Endometrium (tissue), 2 donors: ENCODE results near the gene SLC8A1.

ENCODE experiments used
- FAIRE-seq: peaks from 2 replicates; lab custom pipeline; 2012; peaks lifted over from hg19 to GRCh38; lab: Jason Lieb, UNC
- donor health status: control.
- donor health status: control.

Gene SLC8A1

DNA sequence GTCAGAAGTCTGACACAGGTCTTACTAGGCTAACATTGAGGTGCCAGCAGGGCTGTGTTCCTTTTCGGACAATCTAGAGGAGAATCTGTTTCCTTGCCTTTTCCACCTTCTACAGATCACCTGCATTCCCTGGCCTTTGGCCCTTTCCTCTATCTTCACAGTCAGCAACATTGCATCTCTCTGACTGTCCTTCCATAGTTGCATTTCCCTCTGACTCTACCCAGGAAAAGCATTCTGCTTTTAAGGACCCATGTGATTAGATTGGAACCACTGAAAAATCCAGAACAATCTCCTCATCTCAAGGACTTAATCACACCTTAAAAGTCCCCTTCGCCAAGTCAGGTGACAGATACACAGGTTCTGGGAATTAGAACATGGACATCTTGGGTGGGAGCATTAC is 181.5 kb downstream of the SLC8A1 start:
- FAIRE-seq: no peak

DNA sequence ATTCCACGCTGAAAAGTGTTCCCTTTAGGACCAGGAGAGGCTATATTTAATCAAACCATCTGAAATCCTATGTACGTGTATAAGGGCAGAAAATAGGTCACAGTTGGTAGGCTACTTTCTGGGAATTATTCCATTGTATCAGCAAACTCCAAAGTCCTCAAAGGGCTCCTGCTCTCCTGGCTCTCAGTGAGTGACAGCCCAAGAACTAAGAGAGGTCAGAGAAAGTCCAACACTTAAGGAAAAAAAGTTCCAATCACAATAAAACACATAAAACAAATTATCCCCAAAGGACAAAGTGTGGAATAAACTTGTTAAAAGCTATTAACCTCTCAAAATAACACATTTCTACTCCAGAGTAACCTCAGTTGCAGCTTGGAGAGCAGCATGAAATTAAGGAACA is 183.3 kb downstream of the SLC8A1 start:
- FAIRE-seq: no peak

DNA sequence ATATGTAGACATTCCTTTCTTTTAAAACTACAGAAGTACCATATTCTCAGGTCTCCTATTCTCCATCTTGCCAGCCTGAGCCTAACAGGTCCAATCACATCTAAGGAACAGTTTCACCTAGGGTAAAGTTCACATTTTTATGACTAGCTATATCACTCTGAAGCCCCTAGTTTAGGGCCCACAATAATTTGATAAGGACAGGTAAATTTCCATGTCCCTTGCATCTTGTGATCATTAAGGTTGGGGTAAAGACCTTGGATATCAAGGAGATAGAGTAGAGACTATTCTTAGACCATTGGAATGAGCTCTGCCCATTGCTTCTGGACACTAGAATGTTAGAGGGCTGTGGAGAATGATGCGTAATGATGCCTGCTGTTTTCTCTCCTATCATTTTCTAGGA is 185.7 kb downstream of the SLC8A1 start:
- FAIRE-seq: no peak

DNA sequence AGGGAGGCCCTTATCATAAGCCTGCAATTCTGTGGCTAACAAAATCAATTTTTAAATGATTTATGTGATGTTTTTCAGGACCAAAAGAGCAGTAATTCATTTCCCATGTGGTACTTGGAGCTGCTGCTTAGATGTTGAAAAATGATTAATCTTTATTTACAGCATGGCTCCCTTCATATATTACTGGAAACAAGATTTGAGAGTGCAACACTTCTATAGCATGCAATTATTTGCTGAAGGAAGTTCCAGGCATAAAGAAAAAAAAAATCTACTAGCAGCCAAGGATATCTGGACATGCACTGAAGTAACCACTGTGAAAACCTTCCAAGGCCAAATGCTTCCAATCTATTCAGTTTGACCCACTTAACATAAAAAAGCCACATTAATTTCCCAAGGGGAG is 186.3 kb downstream of the SLC8A1 start:
- no peak for FAIRE-seq

DNA sequence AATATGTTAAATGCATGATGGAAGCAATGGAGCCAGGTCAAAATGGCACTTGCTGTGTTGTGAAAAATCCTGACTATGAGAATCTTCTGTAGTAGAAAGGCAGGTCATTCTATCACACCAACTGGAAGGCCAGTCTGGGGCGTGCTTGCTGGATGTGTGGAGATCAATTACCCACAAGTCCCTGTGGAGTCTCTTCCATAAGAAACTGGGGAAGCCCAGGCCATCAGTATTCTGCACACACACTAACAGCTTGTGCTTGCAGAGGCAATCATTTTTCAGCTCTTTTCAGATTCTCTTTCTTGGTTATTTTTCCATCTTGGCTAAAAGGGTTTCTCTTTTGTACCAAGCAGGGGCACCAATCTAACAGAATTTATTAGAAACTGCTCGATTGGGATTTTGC is 190.8 kb downstream of the SLC8A1 start:
- FAIRE-seq: no peak

DNA sequence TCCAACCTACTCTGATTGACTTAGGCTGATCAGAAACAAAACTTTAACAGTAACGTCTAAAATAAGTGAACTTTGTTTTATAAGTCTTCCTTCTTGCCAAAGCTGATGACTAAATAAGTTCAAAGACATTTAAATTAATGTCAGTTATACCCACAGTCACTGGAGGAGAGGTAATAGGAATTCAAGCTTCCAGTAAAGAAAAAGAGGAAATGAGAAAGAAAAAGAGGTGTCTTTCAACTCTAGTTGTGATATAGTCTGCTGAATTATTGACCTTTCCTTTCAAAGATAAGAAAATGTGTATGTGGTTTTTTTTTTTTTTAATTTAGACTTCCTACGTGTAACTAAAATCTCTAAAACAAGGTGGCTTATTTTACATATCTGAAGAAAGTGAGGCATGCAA is 191.5 kb downstream of the SLC8A1 start:
- FAIRE-seq: no peak

DNA sequence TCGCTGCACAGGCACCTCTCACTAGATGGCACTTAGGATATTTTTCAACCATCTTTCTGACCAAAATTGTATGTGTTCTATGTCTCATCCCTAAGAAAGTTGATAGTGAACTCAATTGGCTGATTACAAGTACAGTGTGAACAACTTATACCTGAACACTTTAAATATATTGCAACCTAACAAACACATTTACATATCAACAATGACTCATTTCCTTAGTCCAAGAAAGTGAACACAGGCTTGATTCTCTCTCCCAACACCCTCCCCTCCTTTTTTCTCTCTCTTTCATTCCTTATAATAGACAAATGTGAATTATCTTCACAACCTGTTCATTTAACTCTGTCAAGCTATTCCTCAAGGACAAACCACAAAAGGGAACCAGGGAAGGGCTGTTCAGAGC is 192.0 kb downstream of the SLC8A1 start:
- no peak for FAIRE-seq

DNA sequence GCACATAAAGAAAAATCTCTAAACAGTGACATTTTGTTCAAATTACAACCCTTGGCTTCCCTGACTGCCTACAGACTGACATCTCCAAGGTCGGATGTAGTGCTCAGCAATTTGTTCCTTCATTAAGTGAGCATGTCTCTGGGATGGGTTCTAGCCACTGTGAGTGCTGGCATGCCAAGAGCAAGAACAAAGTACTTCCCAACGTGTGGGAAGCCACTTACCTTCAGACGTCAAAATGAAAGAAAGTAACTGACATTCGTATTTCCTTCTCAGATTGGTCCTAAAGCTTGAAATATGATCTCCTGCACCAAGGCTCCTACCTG is 193.8 kb downstream of the SLC8A1 start:
- FAIRE-seq: no peak

DNA sequence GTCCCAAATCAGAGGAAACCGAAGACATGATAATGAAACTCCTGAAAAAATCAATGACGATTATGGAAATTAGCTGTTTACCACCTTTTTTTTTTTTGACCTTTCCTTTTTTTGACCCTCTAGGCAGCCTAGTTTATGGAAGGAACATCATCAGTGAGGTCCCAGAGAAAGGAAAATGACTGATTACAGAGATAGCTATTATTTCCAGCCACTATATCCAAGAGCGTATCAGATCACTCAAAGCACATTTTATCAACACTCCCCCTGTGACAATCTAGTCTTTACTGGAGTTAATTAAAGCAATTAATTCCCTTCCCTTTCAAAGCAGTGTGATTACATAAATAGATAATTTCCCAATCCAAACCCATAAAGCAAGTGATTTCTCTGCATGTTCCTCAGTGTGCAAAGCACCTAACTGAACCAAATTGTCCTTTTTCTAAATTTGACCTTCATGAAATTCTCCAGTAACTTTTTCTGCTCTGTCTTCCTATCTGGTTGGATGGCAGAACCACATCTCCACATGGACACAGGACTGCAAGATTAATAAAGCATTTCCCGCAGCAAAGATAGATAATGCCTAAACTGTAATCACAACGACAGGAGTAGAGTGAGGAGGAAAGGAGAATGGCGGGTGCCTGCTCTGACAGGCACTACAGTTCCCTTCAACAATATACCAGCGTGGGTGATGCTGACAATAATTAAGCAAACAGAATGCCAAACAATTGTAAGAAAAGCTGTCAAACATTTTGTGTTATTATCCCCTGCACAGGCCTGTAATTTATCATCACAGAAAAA is 194.4 kb downstream of the SLC8A1 start:
- no peak for FAIRE-seq

DNA sequence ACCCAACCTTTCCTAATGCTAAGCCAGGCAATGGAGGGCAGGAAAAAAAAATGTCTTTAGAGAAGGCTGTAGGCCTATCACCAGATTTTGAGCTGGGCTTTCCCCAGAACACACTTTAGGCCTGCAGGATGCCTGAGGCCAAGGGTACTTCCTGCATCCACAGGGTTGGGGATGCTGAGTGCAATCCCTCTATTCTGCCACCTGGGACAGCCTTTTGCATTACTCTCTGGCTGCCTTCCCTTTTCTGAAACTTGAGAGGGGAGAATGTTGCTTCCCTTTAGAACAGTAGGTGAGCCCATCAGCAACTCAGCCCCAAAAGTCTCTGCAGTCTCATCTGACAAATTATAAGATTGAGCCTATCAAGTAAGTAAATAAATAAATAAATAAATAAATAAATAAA is 195.2 kb downstream of the SLC8A1 start:
- FAIRE-seq: no peak

DNA sequence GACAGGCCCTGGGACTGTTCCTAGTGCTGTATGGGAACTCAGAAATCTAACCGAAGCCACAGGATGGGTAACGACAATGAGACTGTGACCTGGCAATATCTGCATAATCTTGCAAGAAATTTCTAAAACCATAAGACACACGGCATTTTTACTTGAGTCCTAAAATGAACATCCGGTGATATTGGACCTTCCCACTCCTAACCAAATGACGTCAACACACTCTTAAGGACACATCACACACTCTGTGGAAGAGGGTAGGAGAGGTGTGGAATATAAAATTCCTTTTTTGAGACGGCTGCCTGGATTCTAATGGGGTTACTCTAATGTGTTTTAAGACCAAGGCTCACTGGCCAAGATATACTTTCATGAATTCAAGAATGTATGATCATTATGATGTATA is 195.9 kb downstream of the SLC8A1 start:
- FAIRE-seq: no peak

DNA sequence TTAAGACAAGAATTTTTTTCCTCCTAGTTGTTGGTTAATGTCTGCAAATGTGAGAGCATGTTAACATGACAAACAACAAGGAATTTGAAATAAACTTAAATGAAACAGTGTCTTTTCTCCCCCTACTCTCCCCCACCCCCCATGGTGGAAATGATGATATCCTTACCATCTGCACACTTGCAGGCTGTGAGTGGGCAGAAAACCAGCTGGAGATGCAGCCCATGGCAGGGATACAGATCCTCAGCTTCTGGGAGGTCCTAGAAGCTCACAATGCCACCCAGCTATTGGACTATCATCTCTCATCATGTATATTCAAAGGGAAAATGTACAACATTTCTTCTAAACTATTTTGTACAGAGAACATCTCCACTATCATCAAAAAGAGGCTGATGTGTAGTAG is 196.8 kb downstream of the SLC8A1 start:
- FAIRE-seq: no peak

DNA sequence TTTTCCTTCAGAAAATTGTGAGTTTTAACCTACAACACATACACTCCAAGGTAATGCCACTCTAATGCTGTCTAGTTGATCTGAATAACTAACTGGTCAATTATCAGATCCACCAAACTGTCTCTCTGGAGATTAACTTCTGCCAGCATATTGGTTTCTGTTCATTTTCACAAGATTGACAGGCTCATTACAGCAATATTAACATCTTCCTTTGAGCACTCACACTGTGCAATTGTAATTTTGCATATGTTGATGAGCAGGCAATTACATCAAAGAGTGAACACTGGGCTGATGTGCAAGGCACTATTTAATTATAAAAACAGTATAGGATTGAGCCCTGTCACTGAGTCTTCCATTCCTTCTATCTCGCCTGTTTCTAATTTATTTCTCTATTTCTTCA is 197.3 kb downstream of the SLC8A1 start:
- FAIRE-seq: no peak

DNA sequence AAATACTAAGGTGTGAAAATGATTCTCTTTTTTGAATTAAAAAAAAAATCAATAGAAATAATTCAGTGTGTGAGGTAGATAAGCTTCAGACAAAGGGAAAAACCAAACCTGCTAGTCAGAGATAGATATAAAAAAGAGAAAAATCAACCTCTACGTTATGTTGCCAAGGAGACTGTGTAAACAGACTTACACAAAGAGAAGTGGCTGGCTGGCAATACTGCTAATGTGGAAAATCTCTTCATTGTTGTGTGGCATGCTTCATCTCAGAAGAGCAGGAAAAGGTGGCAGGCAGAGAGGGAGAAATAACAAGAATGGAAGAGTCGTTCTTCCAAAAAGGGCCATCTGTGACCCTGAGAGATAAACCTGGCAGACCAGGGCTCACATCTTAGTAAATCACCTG is 200.8 kb downstream of the SLC8A1 start:
- FAIRE-seq: no peak

DNA sequence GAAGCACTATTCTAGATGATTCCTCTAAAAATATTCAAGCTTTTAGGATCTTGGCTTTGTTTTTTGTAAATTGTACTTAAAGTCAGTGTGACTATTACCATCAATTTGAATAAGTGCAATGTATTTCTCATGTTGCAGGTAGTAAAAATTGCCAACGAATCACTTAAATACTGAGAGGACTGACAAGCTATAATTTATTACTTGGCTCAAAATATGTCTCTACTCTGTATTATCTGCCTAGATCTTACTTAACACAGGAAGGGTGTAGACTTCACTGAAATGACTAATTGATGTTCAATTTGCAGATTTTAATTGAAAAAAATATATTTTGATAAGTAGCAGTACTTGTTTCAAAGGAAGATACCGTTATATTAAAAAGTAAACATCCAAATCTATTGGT is 202.3 kb downstream of the SLC8A1 start:
- no peak for FAIRE-seq

DNA sequence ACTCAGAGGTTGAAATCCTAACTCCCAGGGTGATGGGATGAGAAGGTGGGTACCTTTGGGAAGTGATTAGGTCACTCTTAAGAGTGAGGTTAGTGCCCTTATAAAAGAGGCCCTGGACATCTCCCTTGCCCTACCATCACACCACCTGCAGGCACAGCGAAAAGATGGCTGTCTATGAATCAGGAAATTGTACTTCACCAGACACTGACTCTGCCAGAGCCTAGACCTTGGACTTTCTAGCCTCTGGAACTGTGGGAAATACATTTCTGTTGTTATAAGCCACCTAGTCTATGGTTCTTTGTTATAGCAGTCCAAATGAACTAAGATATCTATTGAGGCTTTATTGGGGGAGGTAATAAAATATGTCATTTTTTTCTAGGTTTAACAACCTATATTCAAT is 203.6 kb downstream of the SLC8A1 start:
- no peak for FAIRE-seq

DNA sequence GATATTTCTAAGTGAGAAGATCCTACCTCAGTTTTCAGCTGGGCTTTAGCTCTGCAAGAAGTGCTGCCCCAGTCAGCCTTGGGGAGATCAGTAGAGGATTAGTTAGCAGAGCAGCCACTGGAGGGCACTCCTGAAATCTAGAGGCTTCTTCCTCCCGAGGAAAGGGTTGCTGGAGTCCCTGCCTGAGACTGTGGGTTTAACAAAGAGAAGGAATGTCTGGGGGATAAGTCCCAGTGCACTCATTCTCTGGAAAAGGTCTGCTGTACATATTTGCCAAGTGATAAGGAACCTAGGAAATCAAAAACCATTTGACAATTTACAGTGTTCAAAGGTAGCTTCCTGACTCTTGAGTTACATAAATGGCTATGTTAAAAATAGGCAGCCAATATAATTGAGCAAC is 207.2 kb downstream of the SLC8A1 start:
- no peak for FAIRE-seq

DNA sequence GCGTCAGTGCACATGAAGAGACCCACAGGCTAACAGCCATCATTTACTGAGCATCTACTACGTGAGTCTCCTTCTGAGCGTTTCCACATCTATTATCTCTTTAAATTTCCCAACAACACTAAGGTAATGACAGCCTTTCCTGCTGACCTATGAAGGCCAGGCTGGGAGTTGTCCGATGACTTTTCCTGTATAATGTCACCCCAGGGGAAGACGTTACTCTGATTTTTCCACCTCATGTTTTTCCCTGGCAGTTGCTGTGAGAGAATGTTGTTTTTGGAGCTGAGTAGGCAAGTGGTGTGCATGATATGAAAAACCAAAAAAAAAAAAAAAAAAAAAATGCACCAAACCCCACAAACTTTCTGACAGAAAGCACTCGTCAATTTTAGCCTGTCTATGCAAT is 207.6 kb downstream of the SLC8A1 start:
- no peak for FAIRE-seq

DNA sequence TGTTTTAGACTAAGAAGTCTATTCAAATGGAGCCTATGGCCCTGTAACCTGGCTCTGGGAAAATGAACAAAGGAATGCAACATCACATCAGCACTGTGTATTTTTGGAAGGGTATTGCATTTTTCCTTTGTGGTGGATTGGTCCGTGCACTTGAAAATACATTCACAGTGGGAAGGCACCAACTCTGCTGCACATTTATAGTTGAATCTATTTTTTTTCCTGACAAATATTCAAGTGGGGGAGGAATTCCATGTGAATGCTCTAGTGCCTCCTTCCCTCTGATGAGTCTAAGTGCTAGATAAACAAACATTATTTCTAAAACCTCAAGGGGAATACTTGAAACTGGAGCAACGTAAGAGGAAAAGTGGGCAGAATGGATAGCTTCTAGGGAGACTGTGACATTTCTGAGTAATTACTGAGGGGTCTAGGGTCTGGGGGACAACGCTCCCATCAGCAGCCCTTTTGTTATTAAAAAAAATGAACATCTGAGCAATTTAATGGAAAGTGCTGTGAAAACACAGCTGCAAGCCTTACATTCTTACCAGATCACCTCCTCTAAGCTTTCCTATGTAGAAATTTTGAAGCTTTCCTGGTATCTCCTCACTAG is 208.2 kb downstream of the SLC8A1 start:
- FAIRE-seq: peak; percentile 55

DNA sequence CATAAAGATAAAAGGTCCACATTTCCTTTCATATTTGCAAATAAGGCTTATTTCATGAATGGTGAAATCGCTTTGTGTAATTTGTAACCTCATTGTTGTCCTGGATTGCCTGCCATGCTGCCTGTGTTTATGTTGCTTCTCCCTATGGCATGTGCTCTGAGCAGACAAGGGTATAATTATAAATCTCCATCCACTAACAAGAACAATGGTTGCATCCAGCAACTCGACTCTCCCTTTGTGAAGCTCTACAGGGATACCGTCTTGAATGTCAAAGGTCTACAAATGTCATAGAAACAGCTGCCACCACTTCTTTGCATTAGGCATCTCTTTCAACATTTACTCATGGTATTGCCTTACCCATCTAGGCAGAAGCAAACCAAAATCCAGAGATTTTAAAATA is 209.6 kb downstream of the SLC8A1 start:
- no peak for FAIRE-seq

DNA sequence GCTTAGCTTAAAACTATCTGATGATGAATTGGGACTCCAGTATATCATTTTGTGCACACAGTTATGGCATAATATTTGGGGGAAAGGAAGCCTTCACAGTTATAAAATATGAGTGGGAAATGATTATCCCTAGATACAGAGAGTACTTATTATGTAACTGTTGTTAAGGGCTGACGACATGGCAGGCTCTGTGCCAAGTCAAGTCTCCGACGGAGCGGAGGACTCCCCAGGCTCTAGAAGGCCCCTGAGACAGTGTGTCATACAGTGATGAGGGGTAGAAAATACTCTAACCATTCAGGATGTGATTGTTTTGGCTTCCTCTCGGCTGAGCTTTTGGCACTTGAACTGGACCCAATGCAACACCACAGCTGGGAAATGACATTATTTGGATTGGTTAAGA is 211.8 kb downstream of the SLC8A1 start:
- FAIRE-seq: no peak

DNA sequence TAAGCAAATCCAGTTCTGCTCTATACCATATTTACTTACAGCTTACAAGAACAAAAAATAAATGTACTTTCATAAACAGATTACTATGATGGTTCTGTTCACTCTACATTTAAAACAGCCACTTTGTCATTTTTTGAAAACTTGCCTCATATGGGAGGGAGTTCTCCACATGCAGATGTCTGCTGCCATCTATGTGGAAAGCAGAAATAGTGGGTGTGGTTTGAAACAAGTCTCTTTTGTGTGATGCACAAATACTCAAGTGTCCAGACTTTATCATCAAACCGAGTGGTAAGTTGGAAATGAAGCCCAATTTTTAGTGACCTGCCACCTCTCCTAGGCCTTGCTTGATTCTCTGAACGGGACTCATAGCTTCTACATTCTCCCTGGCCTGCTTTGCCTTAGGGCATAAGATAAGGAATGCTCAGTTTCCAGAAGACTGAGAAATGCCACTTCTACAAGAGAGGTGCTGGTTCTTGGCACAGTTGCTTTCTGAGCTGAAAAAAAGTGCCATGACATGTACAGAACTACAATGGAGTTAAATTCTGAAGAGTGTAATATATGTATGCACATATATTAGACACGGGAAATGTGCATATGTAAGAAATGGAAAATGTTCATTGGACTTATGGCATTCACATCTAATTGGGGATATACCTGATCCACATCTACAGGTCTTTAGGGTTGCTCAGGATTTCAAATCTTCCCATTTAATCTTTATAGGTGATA is 221.0 kb downstream of the SLC8A1 start:
- no peak for FAIRE-seq

DNA sequence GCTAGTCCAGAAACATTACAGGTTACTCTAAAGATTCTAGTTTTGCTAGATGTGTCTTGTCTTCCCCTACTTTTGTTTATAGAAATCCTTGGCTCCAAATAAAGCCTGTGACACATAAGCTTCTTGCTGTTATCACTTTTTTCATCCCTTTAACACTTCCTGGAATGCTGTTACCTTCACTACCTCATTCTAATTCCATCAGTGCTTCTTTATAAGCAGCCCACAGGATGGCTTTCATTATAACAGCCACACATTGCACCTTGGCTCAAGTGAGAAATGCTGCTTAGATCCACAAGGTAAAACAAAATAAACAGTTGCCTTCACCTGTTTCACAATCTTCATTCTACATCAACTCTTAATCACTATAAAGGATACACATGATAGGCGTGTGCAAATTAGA is 221.7 kb downstream of the SLC8A1 start:
- no peak for FAIRE-seq

DNA sequence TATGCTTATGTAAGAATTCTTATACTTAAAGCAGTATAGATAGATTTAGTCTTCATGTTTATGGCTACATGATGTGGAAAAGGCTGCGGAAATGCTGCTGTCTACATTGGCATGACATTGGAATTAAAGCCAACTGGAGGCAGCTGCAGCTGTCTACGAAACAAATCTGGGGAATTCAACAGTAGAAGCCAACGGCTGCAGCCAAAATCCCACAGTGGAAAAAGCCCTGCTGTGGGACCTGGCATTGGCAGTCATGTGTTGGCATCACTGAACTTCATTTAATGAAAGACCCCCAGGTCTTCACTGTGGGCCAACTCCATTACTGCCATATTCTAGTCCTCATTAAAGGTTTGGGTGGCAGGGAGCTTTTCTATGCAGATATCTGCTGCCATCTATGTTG is 223.6 kb downstream of the SLC8A1 start:
- FAIRE-seq: no peak
